Kidney (tissue), 14 donors: ENCODE measurements around the gene ASPHD1. TPM values are rescaled to one million over a fixed set of nuclear protein-coding genes. Genes with fewer than 3 reads are reported as not detected.

Experiments used
- DNase-seq, 5 donors: peaks; one replicate each; pipeline ENCODE4 v3.0.0-alpha.2; 2013 to 2020
- FAIRE-seq: peaks from 2 replicates; lab custom pipeline; 2012; peaks lifted over from hg19 to GRCh38; lab: Jason Lieb, UNC
- H3K27ac ChIP-seq, 2 donors: one replicate each; pipeline ENCODE4 v1.7.0; 2013; ENCODE audit warnings: low read depth in 2 of 2, low read length in 2 of 2, inconsistent platforms in 1 of 2
- H3K27me3 ChIP-seq: one replicate; pipeline ENCODE4 v1.7.1; 2013; ENCODE audit warnings: low read length, inconsistent platforms; ENCODE audit not compliant: control insufficient read depth, insufficient read depth
- H3K36me3 ChIP-seq, 3 donors: one replicate each; pipeline versions ENCODE4 v1.7.0 to v1.7.1; 2013; ENCODE audit warnings: low read length in 3 of 3, control low read depth in 1 of 3, inconsistent platforms in 1 of 3; ENCODE audit not compliant: insufficient read depth in 3 of 3, control insufficient read depth in 2 of 3
- H3K4me1 ChIP-seq, 3 donors: one replicate each; pipeline versions ENCODE4 v1.7.0 to v1.7.1; 2013; ENCODE audit warnings: low read length in 3 of 3, inconsistent platforms in 1 of 3, low read depth in 1 of 3; ENCODE audit not compliant: control insufficient read depth in 2 of 3, insufficient read depth in 2 of 3
- H3K4me3 ChIP-seq, 3 donors: one replicate each; pipeline versions ENCODE4 v1.7.0 to v1.8.1; 2013; ENCODE audit warnings: low read length in 3 of 3, control low read depth in 1 of 3, inconsistent platforms in 1 of 3
- H3K9ac ChIP-seq, 3 donors: one replicate each; pipeline versions ENCODE4 v1.7.0 to v1.7.1; 2013; ENCODE audit warnings: low read length in 3 of 3, control low read depth in 1 of 3, inconsistent platforms in 1 of 3
- H3K9me3 ChIP-seq, 3 donors: one replicate each; pipeline versions ENCODE4 v1.7.0 to v1.7.1; 2013; ENCODE audit warnings: low read length in 3 of 3, control low read depth in 1 of 3, inconsistent platforms in 1 of 3; ENCODE audit not compliant: control insufficient read depth in 2 of 3, insufficient read depth in 1 of 3
- CTCF ChIP-seq: IDR thresholded peaks from 3 replicates; pipeline ENCODE4 v1.5.1; 2012; ENCODE audit warnings: mild to moderate bottlenecking, moderate library complexity, borderline replicate concordance; ENCODE audit not compliant: insufficient read depth; ENCODE audit errors: extremely low read depth
- intact Hi-C: fragments of 100-400 bp; cut with DNase I; formaldehyde crosslinking; loops from one replicate; pipeline ENCODE4 v1.11.1; 2022
- polyA plus RNA-seq: library from polyadenylated mRNA; stranded (reverse); fragments of 350-450 nt; fragmentation: Illumina TruSeq; extraction: RNeasy Lipid Tissue Mini Kit (QIAGEN cat#74804); gene quantifications from one replicate; pipeline ENCODE4 v1.2.3, GENCODE V29; 2014; ENCODE audit warnings: low read depth, low replicate concordance; ENCODE audit not compliant: insufficient read depth
- total RNA-seq: library from RNA; stranded (reverse); fragmentation: NEBNext Ultra II Directional; extraction: Animal tissue kit (Norgen Biotek cat#: 25700); gene quantifications from one replicate; pipeline ENCODE4 v1.2.1, GENCODE V29; 2021
- donor health status: control.
- donor health status: control.
- donor health status: control.
- donor health status: control.
- donor health status: control.
- donor health status: DM: yes; HTN: yes; CAD: no.
- donor health status: Normal renal cell carcinoma (clear cell type).

ASPHD1 gene
- total and polyA plus RNA-seq, 2 donors from 2014 or later: 6.1 to 8.9 TPM

GRCh38 chr16:29893553-29893952 is 6.7 kb upstream of the ASPHD1 start:
- Histone ChIP-seq H3K9me3 (no peaks in the 10 kb centered on the region), H3K4me1 (no peaks in the 10 kb centered on the region), H3K9ac (no peak overlapping the region), H3K36me3 (no peaks in the 10 kb centered on the region), H3K27me3 (no peaks in the 10 kb centered on the region), H3K4me3 (no peak overlapping the region), H3K27ac (no peak overlapping the region)
- FAIRE-seq: no peak
- intact Hi-C loops: no loop called here
- TF ChIP-seq CTCF: no peak
- no peak for DNase-seq

- Histone ChIP-seq H3K27me3 (no peaks in the 10 kb centered on the region), H3K9ac (no peak overlapping the region), H3K27ac (no peak overlapping the region), H3K36me3 (no peaks in the 10 kb centered on the region), H3K4me1 (no peaks in the 10 kb centered on the region), H3K4me3 (no peak overlapping the region), H3K9me3 (no peaks in the 10 kb centered on the region)
- TF ChIP-seq CTCF: no peak
- DNase-seq (no peak), FAIRE-seq (no peak)
- intact Hi-C loops: no loop called here
Observed at GRCh38 chr16:29894352-29894751, 5.9 kb upstream of the ASPHD1 start.

GRCh38 chr16:29896841-29897240 is 3.4 kb upstream of the ASPHD1 start:
- intact Hi-C loops: no loop called here
- FAIRE-seq (no peak), DNase-seq (no peak)
- H3K27ac ChIP-seq: no peak overlapping the region
- H3K9me3 ChIP-seq: no peaks in the 10 kb centered on the region
- H3K27me3 ChIP-seq: no peaks in the 10 kb centered on the region
- H3K36me3 ChIP-seq: no peaks in the 10 kb centered on the region
- no peak overlapping the region for H3K9ac ChIP-seq
- H3K4me3 ChIP-seq: no peak overlapping the region
- peaks cover 0 to 5% (median 3%) of the 10 kb centered on the region in 3 donors for H3K4me1 ChIP-seq
- no peak for TF ChIP-seq CTCF

GRCh38 chr16:29897333-29897732 is 3.0 kb upstream of the ASPHD1 start:
- H3K9ac ChIP-seq: no peak overlapping the region
- DNase-seq: no peak
- TF ChIP-seq CTCF: no peak
- H3K4me3 ChIP-seq: no peak overlapping the region
- H3K9me3 ChIP-seq: no peaks in the 10 kb centered on the region
- H3K27ac ChIP-seq: no peak overlapping the region
- FAIRE-seq: no peak
- H3K4me1 ChIP-seq: peaks cover 0 to 5% (median 3%) of the 10 kb centered on the region in 3 donors
- intact Hi-C loops: no loop called here
- H3K36me3 ChIP-seq: no peaks in the 10 kb centered on the region
- no peaks in the 10 kb centered on the region for H3K27me3 ChIP-seq
